Subcutaneous adipose tissue (tissue), 4 donors: ENCODE data around the gene IGSF21. TPM values are rescaled to one million over a fixed set of nuclear protein-coding genes. Genes with fewer than 3 reads are reported as not detected.

ENCODE experiments used
- total RNA-seq, 4 donors: library from RNA; depleted of rRNA; stranded (reverse); fragments of >200 nt; gene quantifications; one replicate each; pipeline ENCODE4 v1.1.0, GENCODE V29; 2016
- TF ChIP-seq, protein P1 (sequence below): fragments of 450-650 bp; IDR thresholded peaks from one replicate; pipeline ENCODE4 v1.5.1; 2016; ENCODE audit warnings: low read depth, mild to moderate bottlenecking, control low read depth, antibody characterized with exemption, moderate library complexity

IGSF21 gene
- total RNA-seq, 4 donors from 2014 or later = 0.98 to 12.6 (median 4.4) TPM; not detected in 1

- TF ChIP-seq, protein P1, sequence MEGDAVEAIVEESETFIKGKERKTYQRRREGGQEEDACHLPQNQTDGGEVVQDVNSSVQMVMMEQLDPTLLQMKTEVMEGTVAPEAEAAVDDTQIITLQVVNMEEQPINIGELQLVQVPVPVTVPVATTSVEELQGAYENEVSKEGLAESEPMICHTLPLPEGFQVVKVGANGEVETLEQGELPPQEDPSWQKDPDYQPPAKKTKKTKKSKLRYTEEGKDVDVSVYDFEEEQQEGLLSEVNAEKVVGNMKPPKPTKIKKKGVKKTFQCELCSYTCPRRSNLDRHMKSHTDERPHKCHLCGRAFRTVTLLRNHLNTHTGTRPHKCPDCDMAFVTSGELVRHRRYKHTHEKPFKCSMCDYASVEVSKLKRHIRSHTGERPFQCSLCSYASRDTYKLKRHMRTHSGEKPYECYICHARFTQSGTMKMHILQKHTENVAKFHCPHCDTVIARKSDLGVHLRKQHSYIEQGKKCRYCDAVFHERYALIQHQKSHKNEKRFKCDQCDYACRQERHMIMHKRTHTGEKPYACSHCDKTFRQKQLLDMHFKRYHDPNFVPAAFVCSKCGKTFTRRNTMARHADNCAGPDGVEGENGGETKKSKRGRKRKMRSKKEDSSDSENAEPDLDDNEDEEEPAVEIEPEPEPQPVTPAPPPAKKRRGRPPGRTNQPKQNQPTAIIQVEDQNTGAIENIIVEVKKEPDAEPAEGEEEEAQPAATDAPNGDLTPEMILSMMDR = no peak
Measured at GRCh38 chr1:18314399-18314798, 206.8 kb downstream of the IGSF21 start.

DNA sequence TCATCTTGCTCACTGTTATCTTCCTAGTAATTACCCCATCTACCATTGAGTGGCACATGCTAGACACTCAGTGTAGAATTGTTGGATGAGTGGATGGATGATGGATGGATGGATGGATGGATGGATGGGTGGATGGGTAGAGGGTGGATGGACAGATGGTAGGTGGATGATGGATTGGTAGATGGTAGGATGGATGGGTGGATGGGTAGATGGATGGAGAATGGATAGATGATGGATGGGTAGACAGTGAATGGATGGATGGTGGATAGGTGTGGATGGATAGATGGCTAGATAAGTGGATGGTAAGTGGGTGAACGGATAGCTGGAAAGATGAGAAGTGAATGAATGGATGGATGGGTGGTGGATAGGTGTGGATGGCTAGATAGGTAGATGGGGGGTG is 207.9 kb downstream of the IGSF21 start:
- TF ChIP-seq, protein P1 = no peak

DNA sequence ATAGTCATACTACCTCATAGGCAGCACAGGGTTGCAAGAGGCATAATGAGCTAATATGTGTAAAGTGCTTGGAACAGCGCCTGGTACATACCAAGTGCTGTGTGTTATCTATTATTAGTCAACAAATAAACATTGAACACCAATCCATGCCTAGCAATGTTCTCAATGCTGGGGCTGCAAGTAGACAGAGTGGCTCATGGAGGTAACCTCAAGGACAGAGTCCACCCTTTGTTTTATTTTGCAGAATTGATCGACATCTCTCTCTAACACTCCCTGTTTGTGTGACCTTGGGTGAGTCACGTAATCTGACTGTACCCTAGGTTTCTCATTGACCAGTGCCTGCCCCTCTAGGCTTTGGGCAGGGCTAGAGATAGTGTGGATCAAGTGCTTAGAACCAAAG is 209.2 kb downstream of the IGSF21 start:
- TF ChIP-seq, protein P1 = no peak

GRCh38 chr1:18319099-18319498 is 211.5 kb downstream of the IGSF21 start:
- TF ChIP-seq, protein P1 = no peak

- TF ChIP-seq, protein P1 = no peak
Measured at GRCh38 chr1:18320051-18320450, 212.5 kb downstream of the IGSF21 start.

GRCh38 chr1:18322368-18323032 is 214.9 kb downstream of the IGSF21 start:
- TF ChIP-seq, protein P1 = no peak

GRCh38 chr1:18323259-18323658 is 215.7 kb downstream of the IGSF21 start:
- TF ChIP-seq, protein P1 = no peak
